ENCODE measurements around the gene TNPO3.
A peak's percentile ranks its signal among the peaks of the same experiment; 100 is the strongest.

The TNPO3 gene

GRCh38 chr7:128937647-128938543 lies 117.0 kb downstream of the TNPO3 start, which contains the start of gene IRF5:
Gene IRF5 (plus strand): TSS chr7:128937927. CDS start chr7:128942082, 4,155 bp downstream.
- DNase-seq: no peak

GRCh38 chr7:128937271-128937646 lies 117.7 kb downstream of the TNPO3 start:
- no peak for DNase-seq

DNA sequence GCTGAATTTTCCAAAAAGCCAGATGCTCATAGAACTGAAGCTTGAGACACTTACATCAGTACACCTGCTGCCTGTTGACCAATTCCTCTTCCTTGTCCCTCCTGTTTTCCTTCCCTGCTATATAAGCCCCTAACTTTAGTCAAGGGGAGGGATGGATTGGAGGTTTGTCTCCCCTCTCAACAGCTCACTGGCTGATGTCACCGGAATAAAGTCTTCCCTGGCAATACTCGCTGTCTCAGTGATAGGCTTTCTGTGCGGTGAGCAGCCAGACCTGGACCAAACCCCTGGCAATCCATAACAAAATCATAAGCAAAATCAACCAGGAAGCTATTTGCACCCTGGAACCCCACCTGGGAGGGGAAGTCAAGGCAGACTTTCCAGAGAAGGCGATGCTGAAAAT lies 118.1 kb downstream of the TNPO3 start:
- DNase-seq: no peak

GRCh38 chr7:128935342-128935730 lies 119.6 kb downstream of the TNPO3 start:
- no peak for DNase-seq

- no peak for DNase-seq
These were observed 120.3 kb downstream of the TNPO3 start for GRCh38 chr7:128934361-128935341.

- DNase-seq: peak; percentile 19
These were observed 121.6 kb downstream of the TNPO3 start for GRCh38 chr7:128933180-128933891.

GRCh38 chr7:128932862-128933179 lies 122.1 kb downstream of the TNPO3 start:
- DNase-seq: no peak

GRCh38 chr7:128931965-128932861 lies 122.7 kb downstream of the TNPO3 start:
- DNase-seq: no peak

DNA sequence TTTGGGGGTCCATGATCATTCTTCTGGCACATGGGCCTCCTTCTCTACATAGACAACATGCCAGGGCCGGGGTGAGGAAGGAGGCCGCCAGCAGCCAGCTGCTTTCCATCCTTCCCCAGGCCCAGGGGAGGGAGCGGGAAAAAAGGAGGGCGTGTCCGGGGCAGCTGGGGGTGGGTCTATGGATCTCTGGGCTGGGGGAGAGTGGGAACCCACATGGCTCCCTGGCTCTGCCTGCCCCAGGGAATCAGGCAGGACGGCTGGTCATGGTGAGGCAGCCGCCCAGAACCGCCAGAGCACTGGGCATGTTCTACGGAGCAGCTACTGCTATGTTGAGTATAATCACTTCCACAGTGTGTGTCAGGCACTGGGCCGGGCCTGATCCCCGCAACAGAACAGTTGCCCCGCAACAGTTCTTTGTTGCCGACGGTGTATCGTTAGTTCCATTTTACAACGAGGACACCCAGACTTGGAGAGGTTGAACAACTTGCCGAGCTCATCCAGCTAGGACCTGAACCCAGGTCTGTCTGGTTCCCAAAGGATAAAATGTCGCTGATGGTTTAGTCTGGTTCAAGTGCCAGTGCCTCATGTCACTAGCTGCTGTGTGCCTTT lies 123.6 kb downstream of the TNPO3 start:
- DNase-seq: no peak

DNA sequence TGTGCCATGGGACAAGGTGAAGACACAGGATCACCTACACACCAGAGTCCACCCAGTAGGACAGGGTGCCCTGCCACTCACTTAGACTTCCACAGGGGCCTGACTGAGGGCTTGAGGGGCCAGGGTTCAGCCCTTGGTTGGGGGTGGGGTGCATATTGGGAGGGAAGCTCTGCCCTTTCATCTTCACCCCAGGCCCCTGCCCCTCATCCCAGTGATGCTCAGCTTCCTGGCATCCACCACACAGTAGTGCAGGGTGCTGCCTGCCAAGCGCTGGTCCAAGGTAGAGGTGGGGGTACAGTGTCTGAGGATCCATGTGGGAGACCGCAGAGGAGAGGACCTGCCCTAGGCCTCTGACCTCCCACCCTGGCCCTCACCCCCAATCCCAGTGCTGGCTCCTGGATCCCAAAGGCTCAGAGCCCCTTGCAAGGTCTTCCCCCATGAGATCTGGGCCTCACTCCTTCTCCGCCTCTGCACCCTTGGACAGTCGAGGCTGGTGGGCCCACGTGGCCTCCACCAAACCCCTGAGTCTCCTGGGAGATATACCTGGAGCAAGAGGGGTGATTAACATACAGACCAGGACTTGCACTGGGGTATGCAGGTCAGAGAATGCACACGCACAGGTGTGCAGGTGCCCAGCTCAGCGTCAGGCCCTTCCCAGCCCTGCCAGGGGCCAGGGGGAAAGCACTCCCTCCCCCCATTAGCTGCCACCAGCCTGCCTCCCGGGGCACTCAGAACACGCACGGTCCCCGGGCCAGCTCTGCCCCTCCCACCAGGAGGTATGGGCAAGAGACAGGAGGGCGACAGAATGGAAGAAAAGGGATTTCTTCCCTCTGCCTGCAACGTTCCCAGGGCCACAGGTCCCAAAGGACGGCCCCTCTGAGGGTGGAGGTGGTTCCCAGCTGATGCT lies 125.8 kb downstream of the TNPO3 start:
- no peak for DNase-seq

- no peak for DNase-seq
These were observed 126.6 kb downstream of the TNPO3 start for GRCh38 chr7:128928159-128928813.

DNA sequence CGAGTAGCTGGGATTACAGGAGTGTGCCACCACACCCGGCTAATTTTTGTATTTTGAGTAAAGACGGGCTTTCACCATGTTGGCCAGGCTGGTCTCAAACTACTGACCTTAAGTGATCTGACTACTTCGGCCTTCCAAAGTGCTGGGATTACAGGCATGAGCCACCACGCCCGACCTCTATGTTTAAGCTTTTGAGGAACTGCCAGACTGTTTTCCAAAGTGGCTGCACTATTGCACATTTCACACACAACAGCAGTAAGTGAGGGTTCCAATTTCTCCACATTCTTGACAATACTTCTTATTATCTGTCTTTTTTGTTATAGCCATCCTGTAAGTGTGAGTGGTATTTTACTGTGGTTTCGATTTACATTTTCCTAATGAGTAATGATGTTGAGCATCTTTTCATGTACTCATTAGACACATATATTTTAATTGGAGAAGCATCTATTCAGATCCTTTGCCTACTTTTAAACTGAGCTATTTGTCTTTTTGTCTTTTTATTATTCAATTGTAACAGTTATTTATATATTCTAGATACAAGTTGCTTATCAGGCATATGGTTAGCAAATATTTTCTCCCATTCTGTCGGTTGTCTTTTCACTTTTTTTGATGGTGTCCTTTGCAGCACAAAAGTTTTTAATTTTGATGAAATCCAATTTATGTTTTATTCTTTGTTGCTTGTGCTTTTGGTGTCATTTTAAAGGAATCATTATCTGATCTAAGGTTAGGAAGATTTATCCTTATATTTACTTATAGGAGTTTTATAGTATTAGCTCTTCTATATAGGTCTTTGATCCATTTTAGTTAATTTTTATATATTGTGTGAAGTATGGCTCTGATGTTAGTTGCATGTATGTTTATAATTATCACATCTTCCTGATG lies 130.0 kb downstream of the TNPO3 start:
- DNase-seq: no peak

DNA sequence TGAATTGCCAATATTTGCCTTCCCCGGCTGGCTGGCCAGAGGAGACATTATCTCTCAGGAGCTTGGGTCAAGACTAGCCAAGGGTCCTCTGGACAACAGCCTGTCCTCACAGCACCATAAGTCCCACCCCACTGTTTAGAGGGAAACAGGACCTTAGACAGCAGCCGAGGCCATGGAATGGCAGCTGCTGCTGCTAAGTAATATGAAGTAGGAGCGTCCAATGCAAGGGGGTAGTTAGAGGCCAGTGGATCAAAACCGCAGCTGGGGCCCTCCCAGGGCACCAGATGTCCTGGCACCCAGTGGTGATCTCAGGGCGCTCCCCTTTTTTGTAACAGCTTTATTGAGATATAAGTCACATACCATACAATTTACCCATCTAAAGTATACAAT lies 131.5 kb downstream of the TNPO3 start:
- DNase-seq: no peak

- no peak for DNase-seq
These were observed 132.2 kb downstream of the TNPO3 start for GRCh38 chr7:128922496-128923410.

DNA sequence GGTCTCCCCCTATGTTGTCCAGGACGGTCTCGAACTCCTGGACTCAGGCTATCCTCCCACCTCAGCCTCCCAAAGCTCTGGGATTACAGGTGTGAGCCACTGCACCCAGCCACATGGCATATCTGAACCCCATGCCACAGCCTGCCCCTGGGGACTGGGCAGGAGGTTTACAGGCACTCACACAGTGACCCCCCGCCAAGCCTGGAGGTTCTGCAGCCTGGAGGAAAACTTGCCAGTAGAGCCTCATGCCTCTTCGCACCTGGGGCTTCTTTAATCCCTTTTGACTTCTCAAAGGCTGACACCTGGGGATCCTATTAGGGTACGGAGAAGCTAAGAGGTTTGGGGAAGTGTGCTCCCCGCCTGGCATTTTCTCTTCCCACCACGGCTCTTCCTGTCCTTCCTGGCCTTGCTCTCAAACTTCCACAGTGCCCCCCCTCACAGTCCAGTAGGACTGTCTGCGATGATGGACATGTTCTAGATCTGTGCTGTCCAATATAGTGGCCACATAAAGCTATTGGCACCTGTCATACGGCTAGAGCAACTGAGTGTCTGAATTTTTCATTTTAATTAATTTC lies 133.0 kb downstream of the TNPO3 start:
- no peak for DNase-seq

DNA sequence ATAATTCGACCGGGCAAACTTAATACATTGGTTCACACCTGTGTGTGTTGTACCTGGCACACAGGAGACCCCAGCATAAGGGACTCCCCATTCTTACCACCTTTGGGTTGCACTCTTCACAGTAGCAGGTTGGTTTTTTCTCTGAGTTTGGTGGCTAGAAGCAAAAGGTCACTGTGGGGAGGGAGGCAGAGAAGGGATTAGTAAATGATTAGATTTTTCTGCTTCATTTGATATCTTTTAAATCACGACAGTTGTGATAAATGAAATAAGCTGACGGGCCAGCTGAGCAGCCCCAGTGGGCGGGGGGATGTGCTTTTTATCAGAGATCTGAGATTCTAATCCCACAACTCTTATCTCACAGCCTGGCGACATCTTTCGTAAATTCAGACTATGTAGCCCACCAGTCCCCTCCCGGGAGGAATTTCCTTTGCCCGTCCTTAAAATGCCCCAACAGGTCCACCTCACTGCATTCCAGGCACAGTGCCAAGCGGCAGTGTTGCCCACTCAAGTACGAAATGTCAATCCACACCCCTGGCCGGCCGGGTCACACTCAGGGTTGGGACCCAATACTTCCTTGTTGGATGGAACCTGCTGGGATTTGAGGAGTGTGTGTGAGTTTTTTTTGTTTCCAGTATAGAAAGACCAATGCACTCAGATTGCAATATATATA lies 133.9 kb downstream of the TNPO3 start:
- no peak for DNase-seq

Measured in activated gamma-delta T cell treated with Interleukin-2 at 50 U/mL for 16 hours (primary cell).